WTC11 (cell line): ENCODE data around the gene METTL23.

Experiments used
- CREB1 ChIP-seq: sonication (generic); formaldehyde crosslinking; IDR thresholded peaks from 2 replicates; pipeline ENCODE4 v1.8.0; 2023; ENCODE audit warnings: mild to moderate bottlenecking, missing genetic modification reagents
- CREM ChIP-seq: sonication (generic); formaldehyde crosslinking; IDR thresholded peaks from 2 replicates; pipeline ENCODE4 v1.8.1; 2022; ENCODE audit warnings: mild to moderate bottlenecking, missing genetic modification reagents, moderate library complexity
- KAT7 ChIP-seq: sonication (generic); formaldehyde crosslinking; IDR thresholded peaks from 2 replicates; pipeline ENCODE4 v1.8.1; 2023; ENCODE audit warnings: missing genetic modification reagents, mild to moderate bottlenecking, borderline replicate concordance
- NR3C1 ChIP-seq: sonication (generic); formaldehyde crosslinking; conservative IDR thresholded peaks from 2 replicates; pipeline ENCODE4 v1.8.1; 2023; ENCODE audit warnings: low read depth, mild to moderate bottlenecking, missing genetic modification reagents
- SP1 ChIP-seq: sonication (generic); formaldehyde crosslinking; conservative IDR thresholded peaks from 2 replicates; pipeline ENCODE4 v1.8.1; 2022; ENCODE audit warnings: missing genetic modification reagents
- TF ChIP-seq, protein P1 (sequence below): fragments of 250-450 bp; sonication (Bioruptor Pico); IDR thresholded peaks from 2 replicates; pipeline ENCODE4 v1.9.0; 2021; ENCODE audit warnings: mild to moderate bottlenecking, borderline replicate concordance
- TF ChIP-seq, protein P2 (sequence below): sonication (generic); formaldehyde crosslinking; IDR thresholded peaks from 2 replicates; pipeline ENCODE4 v1.8.1; 2022; ENCODE audit warnings: low read depth, mild to moderate bottlenecking, moderate library complexity, missing genetic modification reagents, borderline replicate concordance
- TF ChIP-seq, protein P3 (sequence below): fragments of 200-600 bp; IDR thresholded peaks from 2 replicates; pipeline ENCODE4 v1.8.0; 2022; ENCODE audit warnings: antibody characterized with exemption
- TF ChIP-seq, protein P4 (sequence below): sonication (generic); formaldehyde crosslinking; IDR thresholded peaks from 2 replicates; pipeline ENCODE4 v1.8.1; 2023; ENCODE audit warnings: mild to moderate bottlenecking, missing genetic modification reagents, moderate library complexity
- TF ChIP-seq, protein P5 (sequence below): sonication (generic); formaldehyde crosslinking; IDR thresholded peaks from 2 replicates; pipeline ENCODE4 v1.8.0; 2022; ENCODE audit warnings: mild to moderate bottlenecking, missing genetic modification reagents

DNA sequence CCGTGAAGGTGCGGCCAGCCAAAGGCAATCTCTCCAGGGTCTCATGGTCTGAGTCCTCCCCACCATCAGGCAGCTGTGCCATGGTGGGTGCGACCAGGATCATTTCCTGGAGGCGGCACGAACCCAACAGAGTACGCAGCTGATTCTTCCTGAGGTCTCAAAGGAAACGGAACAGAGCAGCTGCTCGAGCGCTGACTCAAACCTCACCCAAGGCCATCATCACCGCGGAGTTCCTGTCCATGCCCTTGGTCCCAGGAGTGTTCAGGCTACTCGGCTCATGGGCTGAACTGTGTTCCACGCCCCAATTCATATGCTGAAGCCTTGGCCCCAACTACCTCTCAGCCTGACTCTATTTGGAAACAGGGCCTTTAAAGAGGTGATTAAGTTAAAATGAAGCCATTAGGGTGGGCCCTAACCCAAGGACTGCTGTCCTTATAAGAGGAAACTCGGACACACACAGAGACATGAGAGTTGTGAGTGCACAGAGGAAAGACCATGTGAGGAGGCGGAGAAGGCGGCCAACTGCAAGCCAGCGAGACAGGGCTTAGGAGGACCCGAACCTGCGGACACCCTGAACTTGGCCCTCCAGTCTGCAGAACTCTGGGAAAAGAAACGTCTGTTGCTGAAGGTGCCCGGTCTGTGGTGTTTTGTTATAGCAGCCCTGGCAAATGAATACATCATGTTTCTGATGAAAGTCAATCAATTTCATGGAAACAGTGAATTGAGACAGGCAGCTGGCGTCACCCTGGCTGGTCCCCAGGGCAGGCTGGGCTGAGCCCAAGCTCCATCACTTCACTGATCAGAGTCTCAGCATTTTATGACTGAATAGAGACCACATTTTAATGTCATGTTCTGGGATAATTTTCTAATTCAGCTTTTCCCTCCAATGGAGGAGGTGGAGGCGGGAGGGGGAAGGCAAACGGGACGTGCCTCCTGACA lies 29.6 kb upstream of the METTL23 start:
- TF ChIP-seq, protein P1, sequence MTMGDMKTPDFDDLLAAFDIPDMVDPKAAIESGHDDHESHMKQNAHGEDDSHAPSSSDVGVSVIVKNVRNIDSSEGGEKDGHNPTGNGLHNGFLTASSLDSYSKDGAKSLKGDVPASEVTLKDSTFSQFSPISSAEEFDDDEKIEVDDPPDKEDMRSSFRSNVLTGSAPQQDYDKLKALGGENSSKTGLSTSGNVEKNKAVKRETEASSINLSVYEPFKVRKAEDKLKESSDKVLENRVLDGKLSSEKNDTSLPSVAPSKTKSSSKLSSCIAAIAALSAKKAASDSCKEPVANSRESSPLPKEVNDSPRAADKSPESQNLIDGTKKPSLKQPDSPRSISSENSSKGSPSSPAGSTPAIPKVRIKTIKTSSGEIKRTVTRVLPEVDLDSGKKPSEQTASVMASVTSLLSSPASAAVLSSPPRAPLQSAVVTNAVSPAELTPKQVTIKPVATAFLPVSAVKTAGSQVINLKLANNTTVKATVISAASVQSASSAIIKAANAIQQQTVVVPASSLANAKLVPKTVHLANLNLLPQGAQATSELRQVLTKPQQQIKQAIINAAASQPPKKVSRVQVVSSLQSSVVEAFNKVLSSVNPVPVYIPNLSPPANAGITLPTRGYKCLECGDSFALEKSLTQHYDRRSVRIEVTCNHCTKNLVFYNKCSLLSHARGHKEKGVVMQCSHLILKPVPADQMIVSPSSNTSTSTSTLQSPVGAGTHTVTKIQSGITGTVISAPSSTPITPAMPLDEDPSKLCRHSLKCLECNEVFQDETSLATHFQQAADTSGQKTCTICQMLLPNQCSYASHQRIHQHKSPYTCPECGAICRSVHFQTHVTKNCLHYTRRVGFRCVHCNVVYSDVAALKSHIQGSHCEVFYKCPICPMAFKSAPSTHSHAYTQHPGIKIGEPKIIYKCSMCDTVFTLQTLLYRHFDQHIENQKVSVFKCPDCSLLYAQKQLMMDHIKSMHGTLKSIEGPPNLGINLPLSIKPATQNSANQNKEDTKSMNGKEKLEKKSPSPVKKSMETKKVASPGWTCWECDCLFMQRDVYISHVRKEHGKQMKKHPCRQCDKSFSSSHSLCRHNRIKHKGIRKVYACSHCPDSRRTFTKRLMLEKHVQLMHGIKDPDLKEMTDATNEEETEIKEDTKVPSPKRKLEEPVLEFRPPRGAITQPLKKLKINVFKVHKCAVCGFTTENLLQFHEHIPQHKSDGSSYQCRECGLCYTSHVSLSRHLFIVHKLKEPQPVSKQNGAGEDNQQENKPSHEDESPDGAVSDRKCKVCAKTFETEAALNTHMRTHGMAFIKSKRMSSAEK (CRISPR knock-in tag), result no peak
- TF ChIP-seq, protein P2, sequence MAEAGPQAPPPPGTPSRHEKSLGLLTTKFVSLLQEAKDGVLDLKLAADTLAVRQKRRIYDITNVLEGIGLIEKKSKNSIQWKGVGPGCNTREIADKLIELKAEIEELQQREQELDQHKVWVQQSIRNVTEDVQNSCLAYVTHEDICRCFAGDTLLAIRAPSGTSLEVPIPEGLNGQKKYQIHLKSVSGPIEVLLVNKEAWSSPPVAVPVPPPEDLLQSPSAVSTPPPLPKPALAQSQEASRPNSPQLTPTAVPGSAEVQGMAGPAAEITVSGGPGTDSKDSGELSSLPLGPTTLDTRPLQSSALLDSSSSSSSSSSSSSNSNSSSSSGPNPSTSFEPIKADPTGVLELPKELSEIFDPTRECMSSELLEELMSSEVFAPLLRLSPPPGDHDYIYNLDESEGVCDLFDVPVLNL (CRISPR knock-in tag), result no peak
- TF ChIP-seq, protein P3, sequence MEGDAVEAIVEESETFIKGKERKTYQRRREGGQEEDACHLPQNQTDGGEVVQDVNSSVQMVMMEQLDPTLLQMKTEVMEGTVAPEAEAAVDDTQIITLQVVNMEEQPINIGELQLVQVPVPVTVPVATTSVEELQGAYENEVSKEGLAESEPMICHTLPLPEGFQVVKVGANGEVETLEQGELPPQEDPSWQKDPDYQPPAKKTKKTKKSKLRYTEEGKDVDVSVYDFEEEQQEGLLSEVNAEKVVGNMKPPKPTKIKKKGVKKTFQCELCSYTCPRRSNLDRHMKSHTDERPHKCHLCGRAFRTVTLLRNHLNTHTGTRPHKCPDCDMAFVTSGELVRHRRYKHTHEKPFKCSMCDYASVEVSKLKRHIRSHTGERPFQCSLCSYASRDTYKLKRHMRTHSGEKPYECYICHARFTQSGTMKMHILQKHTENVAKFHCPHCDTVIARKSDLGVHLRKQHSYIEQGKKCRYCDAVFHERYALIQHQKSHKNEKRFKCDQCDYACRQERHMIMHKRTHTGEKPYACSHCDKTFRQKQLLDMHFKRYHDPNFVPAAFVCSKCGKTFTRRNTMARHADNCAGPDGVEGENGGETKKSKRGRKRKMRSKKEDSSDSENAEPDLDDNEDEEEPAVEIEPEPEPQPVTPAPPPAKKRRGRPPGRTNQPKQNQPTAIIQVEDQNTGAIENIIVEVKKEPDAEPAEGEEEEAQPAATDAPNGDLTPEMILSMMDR, result no peak
- no peak for TF ChIP-seq SP1 (CRISPR knock-in tag)
- TF ChIP-seq CREB1 (CRISPR knock-in tag), result no peak
- TF ChIP-seq NR3C1 (CRISPR knock-in tag), result no peak
- TF ChIP-seq KAT7 (CRISPR knock-in tag), result no peak
- TF ChIP-seq, protein P4, sequence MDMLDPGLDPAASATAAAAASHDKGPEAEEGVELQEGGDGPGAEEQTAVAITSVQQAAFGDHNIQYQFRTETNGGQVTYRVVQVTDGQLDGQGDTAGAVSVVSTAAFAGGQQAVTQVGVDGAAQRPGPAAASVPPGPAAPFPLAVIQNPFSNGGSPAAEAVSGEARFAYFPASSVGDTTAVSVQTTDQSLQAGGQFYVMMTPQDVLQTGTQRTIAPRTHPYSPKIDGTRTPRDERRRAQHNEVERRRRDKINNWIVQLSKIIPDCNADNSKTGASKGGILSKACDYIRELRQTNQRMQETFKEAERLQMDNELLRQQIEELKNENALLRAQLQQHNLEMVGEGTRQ (CRISPR knock-in tag), result no peak
- no peak for TF ChIP-seq CREM (CRISPR knock-in tag)
- TF ChIP-seq, protein P5, sequence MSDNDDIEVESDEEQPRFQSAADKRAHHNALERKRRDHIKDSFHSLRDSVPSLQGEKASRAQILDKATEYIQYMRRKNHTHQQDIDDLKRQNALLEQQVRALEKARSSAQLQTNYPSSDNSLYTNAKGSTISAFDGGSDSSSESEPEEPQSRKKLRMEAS (CRISPR knock-in tag), result no peak
